HG03108 (cell line): ENCODE measurements around the gene IRF2.

ENCODE experiments used
- ATAC-seq: cut with Tn5 transposase; IDR thresholded peaks from one replicate; pipeline ENCODE4 v1.9.1; 2021; ENCODE audit warnings: moderate library complexity; ENCODE audit not compliant: unreplicated experiment

Gene IRF2

GRCh38 chr4:184433258-184433892 lies 41.0 kb downstream of the IRF2 start:
- ATAC-seq = no peak

GRCh38 chr4:184432127-184432922 lies 42.0 kb downstream of the IRF2 start:
- no peak for ATAC-seq

- no peak for ATAC-seq
Measured at GRCh38 chr4:184430163-184430562, 44.2 kb downstream of the IRF2 start.

GRCh38 chr4:184428787-184429186 lies 45.6 kb downstream of the IRF2 start:
- ATAC-seq = no peak

GRCh38 chr4:184427687-184428086 lies 46.7 kb downstream of the IRF2 start:
- ATAC-seq = no peak

- no peak for ATAC-seq
Measured at GRCh38 chr4:184427093-184427492, 47.3 kb downstream of the IRF2 start.

- ATAC-seq = no peak
Measured at GRCh38 chr4:184424993-184425758, 49.2 kb downstream of the IRF2 start.

- no peak for ATAC-seq
Measured at GRCh38 chr4:184424279-184424678, 50.1 kb downstream of the IRF2 start.

- ATAC-seq = no peak
Measured at GRCh38 chr4:184423003-184423686, 51.2 kb downstream of the IRF2 start.

- ATAC-seq = no peak
Measured at GRCh38 chr4:184422378-184422777, 52.0 kb downstream of the IRF2 start.

- ATAC-seq = no peak
Measured at GRCh38 chr4:184421533-184422155, 52.7 kb downstream of the IRF2 start.

GRCh38 chr4:184420881-184421416 lies 53.4 kb downstream of the IRF2 start:
- peak; percentile 40 for ATAC-seq

- ATAC-seq = no peak
Measured at GRCh38 chr4:184420402-184420801, 53.9 kb downstream of the IRF2 start.

GRCh38 chr4:184419976-184420375 lies 54.4 kb downstream of the IRF2 start:
- no peak for ATAC-seq

- ATAC-seq = peak; percentile 49
Measured at GRCh38 chr4:184417802-184418511, 56.4 kb downstream of the IRF2 start.

GRCh38 chr4:184416913-184417734 lies 57.2 kb downstream of the IRF2 start:
- peak; percentile 41 for ATAC-seq

GRCh38 chr4:184415071-184415470 lies 59.3 kb downstream of the IRF2 start:
- no peak for ATAC-seq

- no peak for ATAC-seq
Measured at GRCh38 chr4:184413261-184414046, 60.9 kb downstream of the IRF2 start.
